ENCODE results near the gene ACAA1.
"Not testable (repeated sequence)": the region's sequence is repeated elsewhere in the genome, so short reads cannot be mapped to it uniquely, and the experiment has no call there.

ACAA1 gene

GRCh38 chr3:38136777-38137614 lies at the start of gene ACAA1:
Gene ACAA1, minus strand, starts transcription at chr3:38137127. Its CDS starts 92 bp downstream, at chr3:38137035.
- DNase-seq: peak; percentile 99

- DNase-seq: no peak
These were observed 40.3 kb upstream of the ACAA1 start for GRCh38 chr3:38177181-38177580.

DNA sequence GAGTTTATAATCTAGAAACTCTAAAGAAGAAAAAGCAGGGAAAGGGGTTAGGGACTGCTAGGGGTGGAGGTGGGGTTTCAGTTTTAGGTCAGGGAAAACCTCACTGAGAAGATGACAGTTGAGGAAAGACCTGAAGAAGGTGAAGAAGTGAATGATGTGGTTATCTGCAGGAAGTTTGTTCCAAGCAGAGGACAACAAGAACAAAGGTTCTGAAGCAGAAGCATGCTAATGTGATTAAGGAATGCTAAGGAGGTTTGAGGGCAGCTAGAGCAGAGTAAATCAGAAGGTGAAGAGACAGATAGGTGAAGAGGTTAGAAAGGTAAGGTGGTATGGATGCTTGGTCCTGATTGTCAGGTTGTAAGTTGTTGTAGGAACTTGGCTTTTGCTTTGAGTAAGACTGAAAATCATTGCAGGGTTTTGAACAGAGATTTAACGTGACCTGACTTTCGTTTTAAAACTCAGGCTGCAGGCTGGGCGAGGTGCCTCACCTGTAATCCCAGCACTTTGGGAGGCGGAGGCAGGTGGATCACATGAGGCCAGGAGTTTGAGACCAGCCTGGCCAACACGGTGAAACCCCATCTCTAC lies 37.0 kb upstream of the ACAA1 start:
- DNase-seq: peak; percentile 56

- peak; percentile 30 for DNase-seq
These were observed 34.7 kb upstream of the ACAA1 start for GRCh38 chr3:38171622-38172021.

GRCh38 chr3:38170722-38171121 lies 33.8 kb upstream of the ACAA1 start:
- no peak for DNase-seq

DNA sequence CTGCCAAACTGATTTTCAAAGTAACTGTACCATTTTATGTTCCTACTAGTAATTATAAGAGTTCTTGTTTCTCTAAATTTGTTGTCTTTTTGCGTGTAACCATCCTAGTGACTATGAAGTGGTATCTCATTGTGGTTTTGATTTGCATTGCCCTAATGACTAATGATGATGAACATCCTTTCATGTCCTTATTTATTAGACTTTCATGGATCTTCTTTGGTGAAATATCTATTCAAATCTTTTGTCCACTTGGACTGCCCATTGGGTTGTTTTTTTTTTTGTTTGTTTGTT lies 32.0 kb upstream of the ACAA1 start:
- peak; percentile 65 for DNase-seq

DNA sequence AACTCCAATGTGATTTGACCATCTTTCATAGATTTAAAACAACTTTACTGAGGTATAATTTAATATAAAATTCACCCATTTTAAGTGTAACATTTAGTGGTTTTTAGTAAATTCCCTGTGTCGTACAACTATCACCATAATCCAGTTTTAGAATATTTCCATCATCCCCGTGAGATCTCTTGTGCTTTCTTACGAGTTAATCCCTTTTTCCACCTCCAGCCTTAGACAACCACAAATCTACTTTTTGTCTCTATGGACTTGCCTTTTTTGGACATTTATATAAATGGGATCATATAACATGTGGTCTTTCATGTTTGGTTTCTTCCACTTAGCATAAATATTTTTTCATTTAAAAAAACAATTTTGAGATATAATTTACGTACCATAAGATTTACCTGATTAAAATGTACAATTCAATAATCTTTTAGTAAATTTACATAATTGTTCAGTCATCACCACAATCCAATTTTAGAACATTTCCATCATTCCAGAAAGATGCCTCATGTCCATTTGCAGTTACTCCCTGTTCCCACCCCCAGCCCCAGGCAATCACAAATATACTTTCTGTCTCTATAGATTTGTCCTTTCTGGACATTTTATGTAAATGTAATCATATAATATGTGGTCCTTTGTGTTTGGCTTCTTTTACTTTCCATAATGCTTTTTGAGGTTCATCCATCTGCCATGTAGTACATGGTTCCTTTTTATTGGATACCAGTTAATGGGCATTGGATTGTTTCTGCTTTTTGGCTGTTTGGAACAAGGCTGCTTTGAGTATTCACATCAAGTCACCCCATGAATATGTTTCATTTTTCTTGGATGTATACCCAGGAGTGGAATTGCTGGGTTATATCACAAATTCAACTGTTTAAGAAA lies 31.5 kb upstream of the ACAA1 start:
- DNase-seq: no peak

- no peak for DNase-seq
These were observed 30.7 kb upstream of the ACAA1 start for GRCh38 chr3:38167591-38167990.

- DNase-seq: no peak
These were observed 28.9 kb upstream of the ACAA1 start for GRCh38 chr3:38165722-38166387.

- DNase-seq: peak; percentile 99
These were observed 28.2 kb upstream of the ACAA1 start, which contains the start of gene OXSR1 for GRCh38 chr3:38164952-38165721. Gene OXSR1, plus strand, starts transcription at chr3:38165537. Its CDS starts 340 bp downstream, at chr3:38165877.

- no peak for DNase-seq
These were observed 27.7 kb upstream of the ACAA1 start for GRCh38 chr3:38164643-38164951.

DNA sequence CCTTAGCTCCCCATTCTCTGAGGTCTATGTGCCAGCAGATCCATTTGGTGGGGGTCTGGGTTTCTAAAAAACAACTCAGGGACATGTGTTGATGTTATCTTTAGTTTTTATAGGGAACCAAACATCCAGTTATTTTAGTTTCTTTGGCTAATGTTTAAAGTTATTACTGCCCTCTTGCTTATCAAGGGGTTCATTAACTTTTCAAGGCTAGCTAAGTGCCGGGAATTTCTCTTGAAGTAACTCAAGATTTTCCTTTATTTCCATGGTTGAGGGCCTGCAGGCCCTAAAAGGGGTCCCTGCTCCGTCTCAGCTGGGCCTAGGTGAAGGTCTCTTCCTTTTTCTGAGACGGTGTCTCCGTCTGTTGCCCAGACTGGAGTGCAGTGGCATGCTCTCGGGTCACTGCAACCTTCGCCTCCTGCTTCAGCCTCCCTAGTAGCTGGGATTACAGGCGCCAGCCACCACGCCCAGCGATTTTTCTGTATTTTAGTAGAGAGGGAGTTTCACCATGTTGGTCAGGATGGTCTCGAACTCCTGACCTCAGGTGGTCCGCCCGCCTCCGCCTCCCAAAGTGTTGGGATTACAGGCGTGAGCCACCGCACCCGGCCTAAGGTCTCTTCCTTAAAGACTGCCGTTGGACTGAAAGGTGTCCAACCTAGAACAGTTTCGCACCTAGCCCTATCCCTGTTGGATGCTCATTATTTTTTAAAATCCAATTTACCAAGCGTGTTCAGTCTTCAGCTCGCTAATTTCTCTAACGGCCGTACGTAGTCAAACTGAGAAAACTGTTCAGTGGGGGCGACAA lies 27.1 kb upstream of the ACAA1 start:
- no peak for DNase-seq

GRCh38 chr3:38163117-38163840 lies 26.4 kb upstream of the ACAA1 start:
- peak; percentile 39 for DNase-seq

DNA sequence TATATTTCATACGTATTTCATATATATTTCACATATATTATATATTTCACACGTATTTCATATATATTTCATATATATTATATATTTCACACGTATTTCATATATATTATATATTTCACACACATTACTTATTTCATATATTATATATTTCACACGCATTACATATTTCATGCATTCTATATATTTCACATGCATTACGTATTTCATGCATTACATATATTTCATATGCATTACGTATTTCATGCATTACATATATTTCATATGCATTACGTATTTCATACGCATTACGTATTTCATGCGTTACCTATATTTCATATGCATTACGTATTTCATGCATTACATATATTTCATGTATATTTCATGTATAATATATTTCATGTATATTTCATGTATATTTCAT lies 23.8 kb upstream of the ACAA1 start:
- DNase-seq: not testable (repeated sequence)

- DNase-seq: no peak
These were observed 21.5 kb upstream of the ACAA1 start for GRCh38 chr3:38158472-38158871.

DNA sequence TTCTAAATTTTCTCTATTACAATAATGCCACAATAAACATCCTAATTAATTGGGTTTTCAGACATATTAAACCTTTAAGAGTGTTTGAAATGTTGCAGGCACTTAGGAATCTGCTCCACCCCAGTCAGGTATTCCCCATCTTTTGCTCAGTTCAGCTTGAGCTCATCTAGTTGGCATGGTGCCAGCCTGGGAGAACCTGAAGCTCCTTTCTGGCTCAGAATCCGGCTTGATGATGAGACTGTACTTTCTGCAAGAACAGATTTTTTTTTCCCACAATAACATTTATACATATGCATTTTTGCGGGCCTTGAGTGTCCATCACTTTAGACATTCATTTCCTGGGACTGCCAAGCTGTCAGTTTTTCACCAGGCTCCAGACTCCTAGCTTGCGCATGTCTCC lies 20.7 kb upstream of the ACAA1 start:
- no peak for DNase-seq

DNA sequence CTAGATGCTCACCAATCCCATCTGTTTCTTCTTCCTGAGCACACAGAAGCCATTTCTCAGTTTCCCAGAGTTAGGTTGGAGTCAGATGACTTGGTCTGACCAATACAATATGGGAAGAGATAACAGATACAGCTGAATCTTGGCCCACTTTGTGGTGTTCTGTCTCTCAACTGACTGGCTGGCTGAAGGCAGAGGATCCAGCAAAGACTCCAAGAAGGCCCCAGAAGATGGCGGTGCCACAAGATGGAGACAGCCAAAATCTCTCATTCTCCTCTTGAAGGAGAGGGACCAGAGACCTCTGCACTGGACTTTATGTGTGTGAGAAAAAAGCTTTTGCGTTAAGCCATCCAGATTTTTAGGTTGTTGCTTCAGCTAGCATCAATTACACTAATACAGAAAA lies 20.2 kb upstream of the ACAA1 start:
- DNase-seq: no peak

DNA sequence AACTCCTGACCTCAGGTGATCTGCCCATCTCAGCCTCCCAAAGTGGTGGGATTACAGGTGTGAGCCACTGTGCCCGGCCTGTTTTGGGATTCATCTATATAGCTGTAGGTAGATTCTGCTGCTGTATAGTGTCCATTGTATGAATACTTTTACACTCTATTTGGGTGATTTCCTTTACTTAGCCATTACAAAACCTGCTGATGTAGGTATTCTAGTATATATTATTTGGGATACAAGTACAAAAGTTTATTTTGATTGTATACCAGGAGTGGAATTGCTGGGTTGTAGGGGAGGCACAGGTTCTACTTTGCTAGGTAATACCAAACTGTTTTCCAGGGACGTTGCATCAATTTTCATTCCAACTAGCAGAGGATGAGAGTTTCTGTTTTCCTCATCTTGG lies 18.9 kb upstream of the ACAA1 start:
- no peak for DNase-seq

- DNase-seq: no peak
These were observed 17.8 kb upstream of the ACAA1 start for GRCh38 chr3:38154625-38155255.

DNA sequence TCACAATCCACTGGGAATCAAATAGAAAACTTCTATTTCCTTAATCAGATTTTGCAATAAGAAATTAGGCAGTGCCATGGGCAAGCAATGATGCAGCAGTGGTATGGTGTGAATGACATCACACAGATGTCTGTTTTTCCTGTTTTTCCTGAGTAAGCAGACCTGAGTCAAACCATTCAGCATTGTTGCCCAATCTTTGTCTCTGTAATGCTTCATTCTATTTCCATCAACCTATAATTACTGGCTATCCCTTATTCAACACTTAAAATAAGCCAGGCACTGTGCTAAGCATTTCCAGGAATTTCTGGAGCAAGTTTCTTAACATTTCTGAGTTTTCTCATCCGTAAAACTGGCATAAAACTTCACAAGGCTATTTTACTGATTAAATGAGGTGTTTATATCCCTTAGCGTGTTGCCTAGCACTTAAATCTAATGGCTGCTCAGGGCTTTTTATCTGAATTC lies 17.1 kb upstream of the ACAA1 start:
- peak; percentile 35 for DNase-seq
